Tongue (tissue), 2 donors: ENCODE data around the gene ENPP7. TPM values are rescaled to one million over a fixed set of nuclear protein-coding genes. Genes with fewer than 3 reads are reported as not detected.

ENCODE experiments used
- DNase-seq: peaks from one replicate; pipeline ENCODE4 v3.0.0-alpha.2; 2015
- total RNA-seq: library from RNA; depleted of rRNA; stranded (reverse); fragments of >200 nt; gene quantifications from one replicate; pipeline ENCODE4 v1.2.3, GENCODE V29; 2014

ENPP7 gene
- total RNA-seq, 1 donor from 2014 or later, result not detected

GRCh38 chr17:79732804-79733691 lies 2.3 kb downstream of the ENPP7 start:
- DNase-seq, result no peak

- DNase-seq, result no peak
Measured at GRCh38 chr17:79733692-79734070, 2.9 kb downstream of the ENPP7 start.

DNA sequence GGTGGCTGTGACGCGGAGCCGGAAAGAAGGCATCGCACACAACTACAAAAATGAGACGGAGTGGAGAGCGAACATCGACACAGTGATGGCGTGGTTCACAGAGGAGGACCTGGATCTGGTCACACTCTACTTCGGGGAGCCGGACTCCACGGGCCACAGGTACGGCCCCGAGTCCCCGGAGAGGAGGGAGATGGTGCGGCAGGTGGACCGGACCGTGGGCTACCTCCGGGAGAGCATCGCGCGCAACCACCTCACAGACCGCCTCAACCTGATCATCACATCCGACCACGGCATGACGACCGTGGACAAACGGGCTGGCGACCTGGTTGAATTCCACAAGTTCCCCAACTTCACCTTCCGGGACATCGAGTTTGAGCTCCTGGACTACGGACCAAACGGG lies 4.4 kb downstream of the ENPP7 start:
- no peak for DNase-seq

GRCh38 chr17:79737046-79737921 lies 6.5 kb downstream of the ENPP7 start:
- DNase-seq, result no peak

GRCh38 chr17:79737922-79738578 lies 7.3 kb downstream of the ENPP7 start:
- no peak for DNase-seq

DNA sequence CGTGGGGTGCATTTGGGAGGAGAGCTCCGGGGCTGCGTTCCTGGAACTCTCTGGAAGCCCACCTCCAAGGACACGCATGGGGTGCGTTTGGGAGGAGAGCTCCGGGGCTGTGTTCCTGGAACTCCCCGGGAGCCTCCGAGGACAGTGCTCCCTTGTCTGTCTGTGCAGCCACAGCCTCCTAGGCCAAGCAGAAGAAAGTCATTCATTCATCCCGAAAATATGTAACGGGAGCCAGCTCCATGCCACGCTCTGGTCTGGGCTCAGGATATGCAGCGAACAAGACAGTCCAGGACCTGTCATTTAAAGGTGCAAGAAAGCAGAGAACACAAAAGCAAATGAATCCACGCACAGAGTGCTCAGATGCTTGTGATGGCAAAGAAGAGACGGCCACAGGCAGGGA lies 7.9 kb downstream of the ENPP7 start:
- no peak for DNase-seq

- no peak for DNase-seq
Measured at GRCh38 chr17:79739148-79740062, 8.7 kb downstream of the ENPP7 start.

DNA sequence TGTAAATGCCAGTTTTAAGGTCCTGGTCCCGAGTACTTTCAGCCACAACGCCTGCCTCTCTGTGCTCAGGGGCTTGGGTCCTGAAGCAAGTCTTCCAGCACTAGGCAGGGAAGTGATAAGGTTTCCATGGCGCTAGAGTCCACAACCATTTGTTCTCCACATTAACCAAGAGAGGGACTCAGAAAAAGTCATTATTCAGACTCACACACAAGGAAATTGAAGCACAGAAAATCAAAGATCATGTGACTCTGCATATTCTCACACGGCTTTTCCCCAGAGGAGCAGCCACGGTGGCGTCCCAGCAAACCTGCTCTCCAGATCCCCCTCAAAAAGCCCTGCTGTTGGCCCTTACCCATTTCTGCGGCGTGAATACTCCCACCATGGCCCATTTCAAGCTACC lies 9.7 kb downstream of the ENPP7 start:
- DNase-seq, result no peak

DNA sequence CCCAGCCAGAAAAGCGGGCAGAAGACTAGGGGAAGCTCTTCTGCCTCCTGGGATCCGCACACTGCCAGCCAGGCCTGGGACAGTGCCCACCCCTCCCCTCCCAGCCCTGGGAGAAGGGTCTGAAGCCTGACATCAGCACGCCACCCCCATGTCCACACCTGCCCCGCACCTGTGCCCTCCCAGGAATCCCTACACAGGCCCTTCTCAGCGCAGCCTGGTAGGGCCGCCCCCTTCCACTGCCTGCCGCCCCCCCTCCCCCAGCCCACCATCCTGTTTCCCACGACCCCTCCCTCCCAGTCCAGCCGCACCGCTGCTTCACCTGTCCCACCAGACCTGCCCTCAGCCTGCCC lies 10.6 kb downstream of the ENPP7 start:
- DNase-seq, result no peak

DNA sequence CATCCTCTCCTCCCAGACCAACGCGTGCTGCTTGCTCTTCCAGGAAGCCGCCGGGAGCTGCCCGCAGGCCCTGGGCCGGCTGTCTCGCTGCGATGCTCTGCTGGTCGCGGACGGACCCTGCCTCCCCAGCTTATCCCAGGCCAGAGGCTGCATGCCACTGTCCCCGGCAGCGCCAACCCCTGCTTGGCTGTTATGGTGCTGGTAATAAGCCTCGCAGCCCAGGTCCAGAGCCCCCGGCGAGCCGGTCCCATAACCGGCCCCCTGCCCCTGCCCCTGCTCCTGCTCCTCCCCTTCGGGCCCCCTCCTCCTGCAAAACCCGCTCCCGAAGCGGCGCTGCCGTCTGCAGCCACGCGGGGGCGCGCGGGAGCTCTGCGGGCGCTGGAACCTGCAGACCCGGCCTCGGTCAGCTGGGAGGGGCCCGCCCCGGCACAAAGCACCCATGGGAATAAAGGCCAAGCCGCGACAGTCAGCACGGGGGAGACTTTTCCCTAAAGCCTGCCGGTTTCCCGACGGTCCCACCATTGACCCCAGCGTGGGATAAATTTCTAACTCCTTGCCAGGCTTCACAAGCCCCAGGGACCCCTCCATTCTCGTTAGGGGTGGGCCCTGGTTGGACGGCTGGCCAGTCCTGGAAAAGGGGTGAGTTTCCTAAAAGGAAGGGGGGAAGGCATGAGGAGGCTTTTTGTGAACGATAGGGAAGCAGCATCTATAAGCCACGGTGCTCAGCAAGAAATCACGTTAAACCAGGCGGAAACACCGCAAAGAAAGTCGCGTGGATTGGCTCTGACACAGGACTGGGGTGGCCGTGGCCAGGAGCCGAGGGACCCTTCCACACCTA lies 11.2 kb downstream of the ENPP7 start:
- peak; percentile 82 for DNase-seq

DNA sequence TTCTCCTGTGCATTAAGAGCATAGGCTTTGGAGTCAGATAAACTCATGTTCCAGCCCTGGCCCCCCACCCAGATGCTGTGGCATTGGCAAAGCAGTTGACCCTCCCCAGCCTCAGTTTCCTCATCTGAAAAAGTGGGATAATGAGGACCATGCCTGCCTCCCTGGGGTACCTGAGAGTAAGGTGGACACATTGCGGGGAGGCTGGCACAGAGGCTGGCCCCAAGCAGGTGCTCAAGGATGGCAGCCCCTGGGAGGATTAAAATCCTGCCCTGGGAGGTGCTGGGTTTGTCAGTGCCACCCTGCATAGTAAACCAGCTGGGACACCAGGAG lies 11.8 kb downstream of the ENPP7 start:
- DNase-seq, result no peak

GRCh38 chr17:79742951-79743476 lies 12.3 kb downstream of the ENPP7 start:
- no peak for DNase-seq

- no peak for DNase-seq
Measured at GRCh38 chr17:79743614-79744013, 12.9 kb downstream of the ENPP7 start.

- no peak for DNase-seq
Measured at GRCh38 chr17:79745641-79746105, 14.9 kb downstream of the ENPP7 start.

- peak; percentile 10 for DNase-seq
Measured at GRCh38 chr17:79746889-79747507, 16.3 kb downstream of the ENPP7 start.

GRCh38 chr17:79747508-79748294 lies 17.0 kb downstream of the ENPP7 start:
- DNase-seq, result peak; percentile 19

DNA sequence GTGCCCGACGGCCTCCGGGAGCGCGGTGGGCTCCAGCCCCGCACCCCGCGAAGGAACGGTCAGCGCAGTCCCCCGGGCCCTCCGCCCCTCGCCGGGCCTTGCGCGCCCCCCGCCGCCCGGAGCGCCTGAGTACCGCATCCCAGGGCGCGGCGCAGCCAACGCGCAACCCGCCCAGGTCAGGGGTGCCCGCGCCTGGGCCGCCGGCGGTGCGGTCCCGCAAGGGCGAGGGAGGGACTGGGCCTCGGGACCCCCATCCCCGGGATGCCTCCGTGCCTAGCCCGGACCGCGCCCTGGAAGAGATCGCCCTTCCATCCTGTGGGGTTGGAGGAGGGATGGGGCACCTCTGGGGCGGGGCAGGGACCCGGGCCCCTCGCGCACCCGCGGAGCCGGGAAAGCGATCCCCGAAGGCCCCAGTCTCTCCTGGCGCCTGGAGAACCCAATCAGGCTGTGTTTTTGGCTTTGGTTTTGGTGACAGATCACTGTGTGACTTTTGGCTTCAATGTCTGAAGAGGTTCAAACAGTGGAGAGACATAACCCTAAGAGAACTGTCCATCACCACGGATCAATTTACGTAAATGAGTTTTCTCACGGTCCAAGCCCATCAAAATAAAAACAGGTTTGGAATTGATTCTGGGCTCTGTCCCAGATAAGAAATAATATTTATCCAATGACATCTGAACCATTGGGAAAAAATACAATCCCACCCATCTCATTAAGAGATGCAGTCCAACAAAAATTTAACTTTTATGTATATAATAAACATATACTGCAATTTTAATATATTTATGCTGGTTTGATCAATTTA lies 17.8 kb downstream of the ENPP7 start:
- no peak for DNase-seq

DNA sequence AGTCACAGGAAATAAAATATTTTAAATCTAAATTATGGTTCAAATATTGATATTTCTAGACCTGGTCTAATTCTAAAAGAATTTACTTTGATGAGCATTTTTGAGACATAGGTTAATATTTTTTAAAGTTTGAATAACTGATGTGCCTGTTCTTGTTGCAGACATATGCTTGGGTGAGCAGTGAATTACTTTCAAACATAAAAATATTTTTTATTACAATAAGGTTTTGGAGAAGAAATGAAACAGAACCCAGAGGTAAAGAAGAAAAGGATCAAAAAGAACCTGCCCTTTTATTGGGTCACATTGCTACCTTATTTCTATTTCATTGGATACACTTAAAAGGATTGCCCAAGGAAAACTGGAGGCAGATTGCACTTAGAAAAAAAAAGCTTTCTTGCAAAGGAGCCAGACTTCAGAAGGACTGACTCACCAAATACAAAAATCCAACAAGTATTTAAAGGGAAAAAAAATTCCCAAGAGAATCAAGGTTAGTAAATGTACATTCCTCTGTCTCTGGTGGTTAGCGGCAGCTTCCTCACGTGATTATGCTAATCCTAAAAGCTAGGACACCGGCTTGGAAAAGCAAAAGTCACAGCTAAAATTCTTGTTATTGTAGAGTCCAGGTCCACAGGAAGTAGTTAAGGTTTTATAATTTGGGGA lies 18.5 kb downstream of the ENPP7 start:
- DNase-seq, result no peak
